ENCODE data around the gene NFIC.

Gene NFIC

GRCh38 chr19:3475449-3475848, 109.1 kb downstream of the NFIC start:
- peaks cover 33% of the 10 kb centered on the region for H3K27me3 Mint-ChIP-seq (ENCODE audit: low read depth, poor library complexity)
- H3K36me3 Mint-ChIP-seq (ENCODE audit: low read depth): no peaks in the 10 kb centered on the region
- H3K4me1 Mint-ChIP-seq: peaks cover 14% of the 10 kb centered on the region
- no peak overlapping the region for H3K4me3 Mint-ChIP-seq
- TF ChIP-seq CTCF (IDR thresholded peaks at IDR 0.05): no peak
- peaks cover under 1% of the 10 kb centered on the region for H3K9me3 Mint-ChIP-seq
- H3K27ac Mint-ChIP-seq: no peak overlapping the region
- no peak for DNase-seq

GRCh38 chr19:3476830-3477229, 110.4 kb downstream of the NFIC start:
- Mint-ChIP-seq H3K27me3 (ENCODE audit: low read depth, poor library complexity) (peaks cover 41% of the 10 kb centered on the region), H3K27ac (no peak overlapping the region)

GRCh38 chr19:3477506-3477905, 111.1 kb downstream of the NFIC start:
- Mint-ChIP-seq H3K27ac (no peak overlapping the region), H3K9me3 (no peaks in the 10 kb centered on the region), H3K36me3 (ENCODE audit: low read depth) (no peaks in the 10 kb centered on the region), H3K4me1 (peaks cover 29% of the 10 kb centered on the region), H3K27me3 (ENCODE audit: low read depth, poor library complexity) (peaks cover 41% of the 10 kb centered on the region), H3K4me3 (no peak overlapping the region)
- TF ChIP-seq CTCF (IDR thresholded peaks at IDR 0.05): no peak
- no peak for DNase-seq

More at GRCh38 chr19:3476830-3477229, 110.4 kb downstream of the NFIC start:
- H3K36me3 Mint-ChIP-seq (ENCODE audit: low read depth): no peaks in the 10 kb centered on the region
- no peak overlapping the region for H3K4me3 Mint-ChIP-seq
- no peaks in the 10 kb centered on the region for H3K9me3 Mint-ChIP-seq
- DNase-seq: no peak
- peaks cover 24% of the 10 kb centered on the region for H3K4me1 Mint-ChIP-seq
- TF ChIP-seq CTCF (IDR thresholded peaks at IDR 0.05): no peak

GRCh38 chr19:3477951-3478350, 111.6 kb downstream of the NFIC start:
- Mint-ChIP-seq H3K27ac (no peak overlapping the region), H3K4me1 (peaks cover 29% of the 10 kb centered on the region), H3K4me3 (no peak overlapping the region), H3K27me3 (ENCODE audit: low read depth, poor library complexity) (peaks cover 41% of the 10 kb centered on the region), H3K9me3 (no peaks in the 10 kb centered on the region), H3K36me3 (ENCODE audit: low read depth) (no peaks in the 10 kb centered on the region)
- TF ChIP-seq CTCF (IDR thresholded peaks at IDR 0.05): no peak
- no peak for DNase-seq

GRCh38 chr19:3478409-3479176, 112.2 kb downstream of the NFIC start:
- no peak overlapping the region for H3K27ac Mint-ChIP-seq
- no peak for DNase-seq
- H3K36me3 Mint-ChIP-seq (ENCODE audit: low read depth): no peaks in the 10 kb centered on the region
- H3K4me1 Mint-ChIP-seq: peaks cover 28% of the 10 kb centered on the region
- peaks cover 34% of the 10 kb centered on the region for H3K27me3 Mint-ChIP-seq (ENCODE audit: low read depth, poor library complexity)
- no peaks in the 10 kb centered on the region for H3K9me3 Mint-ChIP-seq
- TF ChIP-seq CTCF (IDR thresholded peaks at IDR 0.05): no peak
- no peak overlapping the region for H3K4me3 Mint-ChIP-seq
